Chondrocyte (in vitro differentiated cells): ENCODE results near the gene WASF1. TPM values are rescaled to one million over a fixed set of nuclear protein-coding genes. Genes with fewer than 3 reads are reported as not detected.

ENCODE experiments used
- DNase-seq: peaks from one replicate; pipeline ENCODE4 v3.0.0; 2021; ENCODE audit warnings: mixed read lengths, low spot score
- H3K27ac Mint-ChIP-seq: one replicate; pipeline ENCODE4 v1.8.0; 2021; ENCODE audit warnings: mild to moderate bottlenecking, moderate library complexity, mixed read lengths; ENCODE audit not compliant: unreplicated experiment
- H3K27me3 Mint-ChIP-seq: 2 replicates; pipeline ENCODE4 v1.8.0; 2021; ENCODE audit warnings: low read depth, mixed read lengths
- H3K36me3 Mint-ChIP-seq: 2 replicates; pipeline ENCODE4 v1.8.0; 2021; ENCODE audit warnings: low read depth, mixed read lengths
- H3K4me1 Mint-ChIP-seq: 2 replicates; pipeline ENCODE4 v1.8.0; 2021; ENCODE audit warnings: low read depth, mild to moderate bottlenecking, mixed read lengths
- H3K4me3 Mint-ChIP-seq: one replicate; pipeline ENCODE4 v1.8.0; 2021; ENCODE audit warnings: mild to moderate bottlenecking, moderate library complexity, mixed read lengths; ENCODE audit not compliant: unreplicated experiment
- H3K9me3 Mint-ChIP-seq: 2 replicates; pipeline ENCODE4 v1.8.0; 2021; ENCODE audit warnings: low read depth, mixed read lengths
- total RNA-seq: library from RNA; stranded (reverse); gene quantifications from 3 replicates; pipeline ENCODE4 v1.2.1, GENCODE V29; 2021
- TF ChIP-seq, protein P1 (sequence below): fragments of 200-600 bp; sonication (generic); IDR thresholded peaks from 2 replicates; pipeline ENCODE4 v1.5.0; 2021; ENCODE audit warnings: antibody characterized with exemption, mild to moderate bottlenecking, moderate library complexity

Gene WASF1
- total RNA-seq, 1 donor from 2014 or later: 22.9 TPM

DNA sequence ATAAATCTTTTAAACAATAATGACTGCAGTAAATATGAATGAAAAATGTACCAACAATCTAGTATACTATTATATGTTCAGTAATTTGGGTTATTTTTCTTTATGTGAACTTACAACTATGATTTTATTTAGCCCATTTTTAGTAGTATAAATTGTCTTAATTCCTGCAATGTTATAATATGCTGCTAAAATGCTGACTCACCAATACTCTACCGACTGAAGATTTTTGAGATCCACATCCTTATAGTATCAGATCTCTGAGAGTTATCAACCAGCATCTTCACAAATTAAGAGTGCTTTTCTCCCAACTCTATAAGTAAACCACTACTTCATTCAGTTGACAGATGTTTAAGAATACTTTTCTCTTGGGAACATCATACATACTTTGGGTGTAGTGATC, 17.4 kb upstream of the WASF1 start:
- DNase-seq: no peak
- Mint-ChIP-seq H3K27ac (no peak overlapping the region), H3K9me3 (no peaks in the 10 kb centered on the region)

DNA sequence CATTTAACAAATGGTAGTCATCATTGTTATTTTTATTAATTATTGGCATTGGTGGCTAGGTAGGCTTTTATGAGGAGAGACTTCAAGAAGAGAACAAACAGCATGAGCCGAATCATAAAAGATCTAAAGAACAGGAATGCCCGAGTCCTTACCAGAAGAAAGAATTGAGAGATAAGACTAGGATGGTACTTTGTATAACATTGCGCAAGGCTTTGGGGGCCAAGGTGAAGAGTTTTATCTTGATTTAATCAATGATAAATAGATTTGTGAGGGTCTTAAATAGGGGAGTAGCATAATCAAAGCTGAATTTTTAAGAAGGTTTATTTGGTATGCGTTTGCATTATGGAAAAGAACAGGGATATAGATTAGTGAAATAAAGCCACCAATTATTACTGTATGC, 16.2 kb upstream of the WASF1 start:
- peaks cover 6% of the 10 kb centered on the region for H3K36me3 Mint-ChIP-seq
- no peaks in the 10 kb centered on the region for H3K27me3 Mint-ChIP-seq
- no peak for DNase-seq
- H3K4me1 Mint-ChIP-seq: peaks cover 2% of the 10 kb centered on the region
- H3K9me3 Mint-ChIP-seq: no peaks in the 10 kb centered on the region
- H3K4me3 Mint-ChIP-seq: no peak overlapping the region
- H3K27ac Mint-ChIP-seq: no peak overlapping the region
- TF ChIP-seq, protein P1, sequence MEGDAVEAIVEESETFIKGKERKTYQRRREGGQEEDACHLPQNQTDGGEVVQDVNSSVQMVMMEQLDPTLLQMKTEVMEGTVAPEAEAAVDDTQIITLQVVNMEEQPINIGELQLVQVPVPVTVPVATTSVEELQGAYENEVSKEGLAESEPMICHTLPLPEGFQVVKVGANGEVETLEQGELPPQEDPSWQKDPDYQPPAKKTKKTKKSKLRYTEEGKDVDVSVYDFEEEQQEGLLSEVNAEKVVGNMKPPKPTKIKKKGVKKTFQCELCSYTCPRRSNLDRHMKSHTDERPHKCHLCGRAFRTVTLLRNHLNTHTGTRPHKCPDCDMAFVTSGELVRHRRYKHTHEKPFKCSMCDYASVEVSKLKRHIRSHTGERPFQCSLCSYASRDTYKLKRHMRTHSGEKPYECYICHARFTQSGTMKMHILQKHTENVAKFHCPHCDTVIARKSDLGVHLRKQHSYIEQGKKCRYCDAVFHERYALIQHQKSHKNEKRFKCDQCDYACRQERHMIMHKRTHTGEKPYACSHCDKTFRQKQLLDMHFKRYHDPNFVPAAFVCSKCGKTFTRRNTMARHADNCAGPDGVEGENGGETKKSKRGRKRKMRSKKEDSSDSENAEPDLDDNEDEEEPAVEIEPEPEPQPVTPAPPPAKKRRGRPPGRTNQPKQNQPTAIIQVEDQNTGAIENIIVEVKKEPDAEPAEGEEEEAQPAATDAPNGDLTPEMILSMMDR: no peak

More for the DNA sequence above, 17.4 kb upstream of the WASF1 start:
- Mint-ChIP-seq H3K27me3 (no peaks in the 10 kb centered on the region), H3K4me1 (peaks cover 5% of the 10 kb centered on the region), H3K36me3 (peaks cover 6% of the 10 kb centered on the region), H3K4me3 (no peak overlapping the region)
- TF ChIP-seq, protein P1: no peak

DNA sequence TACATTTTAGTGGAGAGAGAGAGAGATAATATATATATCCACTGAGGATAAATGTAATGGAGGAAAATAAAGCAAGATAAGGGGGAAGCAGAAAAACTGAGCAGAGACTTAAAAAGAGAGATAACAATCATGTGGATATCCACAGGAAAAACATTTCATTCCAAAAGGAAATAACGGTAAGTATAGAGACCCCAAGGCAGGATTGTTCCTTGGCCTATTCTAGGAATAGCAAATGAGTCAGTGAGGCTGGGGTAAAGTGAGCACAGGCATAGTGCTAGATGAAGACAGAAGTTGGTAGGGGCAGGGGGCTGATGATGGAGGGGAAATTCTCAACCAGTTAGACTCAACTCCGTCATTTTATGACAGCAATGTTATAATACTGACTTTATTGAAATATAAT, 12.0 kb upstream of the WASF1 start:
- no peak for DNase-seq
- H3K4me3 Mint-ChIP-seq: no peak overlapping the region
- no peaks in the 10 kb centered on the region for H3K9me3 Mint-ChIP-seq
- no peaks in the 10 kb centered on the region for H3K27me3 Mint-ChIP-seq
- TF ChIP-seq, protein P1: no peak
- H3K36me3 Mint-ChIP-seq: peaks cover 6% of the 10 kb centered on the region
- peaks cover 12% of the 10 kb centered on the region for H3K4me1 Mint-ChIP-seq
- H3K27ac Mint-ChIP-seq: no peak overlapping the region

DNA sequence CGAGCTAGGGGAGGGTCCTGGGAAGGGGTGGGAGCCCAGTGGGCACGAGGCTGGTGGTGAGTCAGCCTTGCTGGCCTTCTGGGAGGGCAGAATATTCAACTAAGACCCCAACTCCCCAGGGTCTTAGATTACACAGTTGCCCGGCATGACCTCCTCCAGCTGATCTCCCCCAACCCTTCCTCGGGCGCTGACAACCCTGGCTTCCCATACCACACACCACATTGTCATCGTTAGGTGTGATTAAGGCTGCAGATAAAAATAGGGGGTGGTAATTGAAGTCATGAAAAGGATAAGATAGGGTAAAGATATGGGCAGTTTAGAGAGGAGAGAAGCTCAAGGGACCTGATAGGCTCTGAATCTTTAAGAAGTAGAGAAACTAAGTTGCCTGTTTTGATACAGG, 11.3 kb upstream of the WASF1 start:
- peaks cover 12% of the 10 kb centered on the region for H3K4me1 Mint-ChIP-seq
- TF ChIP-seq, protein P1: no peak
- H3K4me3 Mint-ChIP-seq: no peak overlapping the region
- no peak for DNase-seq
- no peak overlapping the region for H3K27ac Mint-ChIP-seq
- H3K9me3 Mint-ChIP-seq: no peaks in the 10 kb centered on the region
- no peaks in the 10 kb centered on the region for H3K27me3 Mint-ChIP-seq
- peaks cover 6% of the 10 kb centered on the region for H3K36me3 Mint-ChIP-seq

DNA sequence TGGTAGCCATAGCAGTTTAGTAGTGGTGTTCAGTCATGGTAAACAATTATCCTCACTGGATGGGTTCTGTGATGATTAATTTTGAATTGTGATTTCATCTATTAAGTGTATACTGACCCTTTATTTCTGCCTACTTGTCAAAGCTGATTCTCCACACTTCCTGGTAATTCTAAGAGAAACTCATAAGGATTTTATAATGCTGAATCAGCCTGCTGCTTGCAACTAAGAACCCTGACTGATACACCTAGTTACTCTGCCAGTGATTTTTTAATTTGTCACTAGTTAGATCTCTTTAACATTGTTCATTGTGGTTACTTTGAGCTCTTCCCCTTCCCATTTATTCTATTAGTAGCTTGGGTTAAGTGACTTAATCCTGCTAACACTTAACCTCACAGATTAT, 9.3 kb upstream of the WASF1 start:
- DNase-seq: no peak
- Mint-ChIP-seq H3K27me3 (no peaks in the 10 kb centered on the region), H3K27ac (no peak overlapping the region), H3K36me3 (peaks cover 3% of the 10 kb centered on the region), H3K4me3 (no peak overlapping the region), H3K4me1 (peaks cover 12% of the 10 kb centered on the region), H3K9me3 (no peaks in the 10 kb centered on the region)
- TF ChIP-seq, protein P1: no peak
